Neuronal stem cell (in vitro differentiated cells): ENCODE measurements around the gene HS3ST5. TPM values are rescaled to one million over a fixed set of nuclear protein-coding genes. Genes with fewer than 3 reads are reported as not detected.

Experiments
- DNase-seq: peaks from one replicate; pipeline ENCODE4 v3.0.0-alpha.2; 2013; ENCODE audit warnings: low spot score
- H2AFZ ChIP-seq: one replicate; pipeline ENCODE4 v1.6.1; 2013; ENCODE audit warnings: mild to moderate bottlenecking, low read length, inconsistent platforms
- H2AK5ac ChIP-seq: 2 replicates; pipeline ENCODE4 v1.6.1; 2013; ENCODE audit warnings: low read depth, mild to moderate bottlenecking, inconsistent platforms, low read length, moderate library complexity, mixed read lengths
- H2BK120ac ChIP-seq: 2 replicates; pipeline ENCODE4 v1.6.1; 2013; ENCODE audit warnings: low read depth, mild to moderate bottlenecking, inconsistent platforms, low read length, moderate library complexity, mixed read lengths
- H2BK12ac ChIP-seq: one replicate; pipeline ENCODE4 v1.6.1; 2013; ENCODE audit warnings: low read length, inconsistent platforms
- H2BK15ac ChIP-seq: 2 replicates; pipeline ENCODE4 v1.6.1; 2013; ENCODE audit warnings: mild to moderate bottlenecking, low read length, inconsistent platforms, mixed read lengths
- H2BK5ac ChIP-seq: one replicate; pipeline ENCODE4 v1.6.1; 2013; ENCODE audit warnings: inconsistent platforms, mild to moderate bottlenecking, low read length, moderate library complexity
- H3K14ac ChIP-seq: one replicate; pipeline ENCODE4 v1.6.1; 2013; ENCODE audit warnings: low read length, inconsistent platforms
- H3K18ac ChIP-seq: 2 replicates; pipeline ENCODE4 v1.6.1; 2013; ENCODE audit warnings: low read length, inconsistent platforms
- H3K23ac ChIP-seq: 2 replicates; pipeline ENCODE4 v1.6.1; 2013; ENCODE audit warnings: low read depth, mild to moderate bottlenecking, mixed read lengths, low read length, inconsistent platforms; ENCODE audit not compliant: poor library complexity
- H3K27ac ChIP-seq: replicated peaks from 3 replicates; pipeline ENCODE4 v1.5.1; 2013; ENCODE audit warnings: low read length, inconsistent platforms
- H3K27me3 ChIP-seq, 3 experiments: 2 replicates each; pipeline ENCODE4 v1.6.1; 2013; ENCODE audit warnings: low read length in 3 of 3, mild to moderate bottlenecking in 2 of 3, inconsistent platforms in 1 of 3, low read depth in 1 of 3, mixed read lengths in 1 of 3, moderate library complexity in 1 of 3; ENCODE audit not compliant: control insufficient read depth in 3 of 3, insufficient read depth in 3 of 3
- H3K36me3 ChIP-seq, 2 donors: replicated peaks in 1 of 2; 2 replicates each; pipeline ENCODE4 v1.6.1; 2013; ENCODE audit warnings: low read length in 2 of 2; ENCODE audit not compliant: control insufficient read depth in 2 of 2, insufficient read depth in 2 of 2
- H3K4ac ChIP-seq: 2 replicates; pipeline ENCODE4 v1.6.1; 2013; ENCODE audit warnings: inconsistent platforms, mild to moderate bottlenecking, low read length, moderate library complexity
- H3K4me1 ChIP-seq, 2 donors: 1 replicate in 1 of 2; 2 replicates in 1 of 2; pipeline ENCODE4 v1.6.1; 2013; ENCODE audit warnings: low read length in 2 of 2, low read depth in 1 of 2; ENCODE audit not compliant: control insufficient read depth in 2 of 2, insufficient read depth in 1 of 2
- H3K4me2 ChIP-seq: one replicate; pipeline ENCODE4 v1.6.1; 2013; ENCODE audit warnings: mild to moderate bottlenecking, low read length, inconsistent platforms; ENCODE audit not compliant: insufficient read depth, poor library complexity, severe bottlenecking
- H3K4me3 ChIP-seq, 2 donors: 2 replicates each; pipeline ENCODE4 v1.5.1; 2013; ENCODE audit warnings: low read length in 2 of 2, mild to moderate bottlenecking in 2 of 2, inconsistent platforms in 1 of 2, moderate library complexity in 1 of 2
- H3K79me1 ChIP-seq: one replicate; pipeline ENCODE4 v1.6.1; 2013; ENCODE audit warnings: low read depth, mild to moderate bottlenecking, inconsistent platforms, low read length, moderate library complexity
- H3K9ac ChIP-seq: one replicate; pipeline ENCODE4 v1.6.1; 2013; ENCODE audit warnings: mild to moderate bottlenecking, low read depth, low read length, inconsistent platforms; ENCODE audit not compliant: poor library complexity
- H3K9me3 ChIP-seq, 2 donors: replicated peaks in 1 of 2; 2 replicates each; pipeline versions ENCODE3 to v1.6.1; 2013; ENCODE audit warnings: low read length in 2 of 2, mild to moderate bottlenecking in 2 of 2, inconsistent platforms in 1 of 2, low read depth in 1 of 2, mixed read lengths in 1 of 2, moderate library complexity in 1 of 2; ENCODE audit not compliant: control insufficient read depth in 2 of 2, insufficient read depth in 1 of 2
- H4K8ac ChIP-seq: one replicate; pipeline ENCODE4 v1.6.1; 2013; ENCODE audit warnings: low read depth, mild to moderate bottlenecking, inconsistent platforms, low read length, moderate library complexity
- H4K91ac ChIP-seq: one replicate; pipeline ENCODE4 v1.6.1; 2013; ENCODE audit warnings: low read length, low read depth, mild to moderate bottlenecking, inconsistent platforms; ENCODE audit not compliant: poor library complexity
- WGBS, 2 donors: extraction: QIAGEN DNeasy Blood & Tissue Kit; methylation state at CpG; one replicate each; pipeline ENCODE4 v1.1.7; 2013; ENCODE audit warnings: missing lambda C conversion rate in 2 of 2, mixed read lengths in 1 of 2; ENCODE audit not compliant: insufficient read length in 2 of 2, insufficient replicate concordance in 1 of 2; ENCODE audit errors: extremely low coverage in 2 of 2; 5-methylcytosine and 5-hydroxymethylcytosine counted together
- small RNA-seq: library from polyadenylated mRNA; stranded (forward); fragments of <200 nt; extraction: miRNeasy Mini kit (QIAGEN cat#:217004); gene quantifications from one replicate; pipeline ENCODE3, GENCODE V24; 2013; ENCODE audit not compliant: insufficient read depth

The HS3ST5 gene

DNA sequence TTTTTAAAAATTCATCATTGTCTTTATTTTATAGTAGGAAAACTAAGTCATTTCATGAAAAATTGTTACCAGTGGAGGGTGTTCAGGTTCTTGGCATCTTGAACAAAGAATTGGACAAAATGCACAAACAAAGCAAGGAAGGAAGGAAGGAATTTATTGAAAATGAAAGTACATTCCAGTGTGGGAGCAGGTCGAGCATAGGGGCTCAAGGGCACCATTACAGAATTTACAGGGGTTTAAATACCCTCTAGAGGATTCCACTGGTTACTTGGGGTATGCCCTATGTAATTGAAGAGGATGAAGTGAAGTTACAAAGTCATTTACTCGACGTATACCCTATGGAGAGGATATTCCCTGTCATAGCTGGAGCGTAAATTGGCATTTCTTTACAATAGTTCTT, 334.5 kb downstream of the HS3ST5 start:
- Histone ChIP-seq H3K18ac (no peak overlapping the region), H4K91ac (no peak overlapping the region), H3K4ac (no peak overlapping the region), H3K27ac (no peak overlapping the region), H3K4me1 (peaks cover 3 to 12% of the 10 kb centered on the region in 2 donors), H3K4me2 (no peak overlapping the region), H2BK12ac (no peak overlapping the region), H3K23ac (no peak overlapping the region), H3K14ac (no peak overlapping the region), H3K79me1 (no peaks in the 10 kb centered on the region), H3K9me3 (no peaks in the 10 kb centered on the region), H2AFZ (no peak overlapping the region), H2BK5ac (no peak overlapping the region), H3K27me3 (no peaks in the 10 kb centered on the region), H2BK15ac (no peak overlapping the region), H3K36me3 (no peaks in the 10 kb centered on the region), H3K9ac (no peak overlapping the region), H2BK120ac (no peak overlapping the region), H2AK5ac (no peak overlapping the region), H3K4me3 (no peak overlapping the region), H4K8ac (no peak overlapping the region)
- WGBS, 2 donors = no CpG with 5 or more reads among the region's 4 CpGs
- no peak for DNase-seq

DNA sequence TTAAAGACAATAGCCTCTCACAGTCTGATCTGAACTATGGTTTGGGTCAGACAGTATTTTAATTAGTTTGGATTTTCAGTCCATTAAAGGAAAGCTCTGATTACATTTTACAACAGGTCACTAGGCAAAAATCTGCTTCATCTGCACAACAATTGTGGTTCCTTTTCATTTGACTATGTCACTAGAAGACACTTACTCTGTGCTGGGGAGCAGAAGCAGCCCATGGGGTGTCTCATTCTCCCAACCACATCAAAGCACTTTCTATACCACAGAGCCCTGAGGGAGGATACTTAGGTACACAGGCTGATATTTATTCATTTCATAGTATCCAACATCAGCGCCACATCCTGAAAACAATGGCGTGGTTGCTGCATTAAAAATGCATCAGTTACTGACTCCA, 335.3 kb downstream of the HS3ST5 start:
- no CpG with 5 or more reads among the region's 2 CpGs for WGBS, 2 donors
- H3K4me2 ChIP-seq = no peak overlapping the region
- H3K79me1 ChIP-seq = no peaks in the 10 kb centered on the region
- H3K27ac ChIP-seq = no peak overlapping the region
- no peak overlapping the region for H3K4me3 ChIP-seq
- no peak overlapping the region for H2AK5ac ChIP-seq
- no peak overlapping the region for H2BK15ac ChIP-seq
- no peak overlapping the region for H4K91ac ChIP-seq
- H3K4ac ChIP-seq = no peak overlapping the region
- no peaks in the 10 kb centered on the region for H3K36me3 ChIP-seq
- no peak overlapping the region for H3K18ac ChIP-seq
- no peak overlapping the region for H2BK120ac ChIP-seq
- H3K9ac ChIP-seq = no peak overlapping the region
- H2BK12ac ChIP-seq = no peak overlapping the region
- no peak overlapping the region for H3K14ac ChIP-seq
- DNase-seq = no peak
- no peaks in the 10 kb centered on the region for H3K9me3 ChIP-seq
- no peak overlapping the region for H2BK5ac ChIP-seq
- no peak overlapping the region for H2AFZ ChIP-seq
- H3K27me3 ChIP-seq = no peaks in the 10 kb centered on the region
- H4K8ac ChIP-seq = no peak overlapping the region
- no peak overlapping the region for H3K23ac ChIP-seq
- peaks cover 3 to 12% of the 10 kb centered on the region in 2 donors for H3K4me1 ChIP-seq

Small RNA genes lying within 50 kb of the gene (small RNA-seq; reads per million reads assigned to genes)
- not detected for gene RNA5SP213
